Central memory CD8-positive, alpha-beta T cell (primary cell): ENCODE results near the gene ZRSR2.
"Not testable (repeated sequence)": the region's sequence is repeated elsewhere in the genome, so short reads cannot be mapped to it uniquely, and the experiment has no call there.

Experiments
- ATAC-seq: fragments of 150-1000 bp; cut with Tn5 transposase; replicated peaks from 2 replicates; pipeline ENCODE4 v1.10.0; 2022; ENCODE audit warnings: mild to moderate bottlenecking, moderate FRiP score, moderate number of reproducible peaks; ENCODE audit not compliant: poor library complexity, severe bottlenecking; ENCODE audit errors: extremely low read depth
- DNase-seq, 2 donors: peaks; one replicate each; pipeline ENCODE4 v3.0.0; 2021; ENCODE audit warnings: low spot score in 2 of 2
- H3K27ac Mint-ChIP-seq: one replicate; pipeline ENCODE4 v1.8.0; 2022; ENCODE audit warnings: low read depth, mild to moderate bottlenecking, moderate library complexity, mixed read lengths
- H3K27me3 Mint-ChIP-seq: one replicate; pipeline ENCODE4 v1.8.0; 2022; ENCODE audit warnings: mixed read lengths
- H3K36me3 Mint-ChIP-seq: one replicate; pipeline ENCODE4 v1.8.0; 2022; ENCODE audit warnings: mild to moderate bottlenecking, moderate library complexity, mixed read lengths; ENCODE audit not compliant: insufficient read depth
- H3K4me1 Mint-ChIP-seq: one replicate; pipeline ENCODE4 v1.8.0; 2022; ENCODE audit warnings: mixed read lengths
- H3K4me3 Mint-ChIP-seq: one replicate; pipeline ENCODE4 v1.8.0; 2022; ENCODE audit warnings: mild to moderate bottlenecking, moderate library complexity, mixed read lengths
- H3K9me3 Mint-ChIP-seq: one replicate; pipeline ENCODE4 v1.8.0; 2022; ENCODE audit warnings: mixed read lengths

Gene ZRSR2

GRCh38 chrX:15789979-15790768 lies at the start of gene ZRSR2:
TSS of gene ZRSR2 (plus strand) at chrX:15790484. CDS start at chrX:15790496, 12 bp downstream.
- H3K27me3 Mint-ChIP-seq: no peaks in the 10 kb centered on the region
- H3K4me1 Mint-ChIP-seq: peaks cover 16% of the 10 kb centered on the region
- peaks cover 13% of the 10 kb centered on the region for H3K36me3 Mint-ChIP-seq
- H3K9me3 Mint-ChIP-seq: no peaks in the 10 kb centered on the region
- H3K4me3 Mint-ChIP-seq: no peak within 1 kb of the TSS
- DNase-seq (peak; percentile 65 to 81), ATAC-seq (peak; percentile 84)
- no peak within 1 kb of the TSS for H3K27ac Mint-ChIP-seq

GRCh38 chrX:15744181-15744867 lies 46.0 kb upstream of the ZRSR2 start:
- H3K4me3 Mint-ChIP-seq: no peak overlapping the region
- ATAC-seq: no peak
- H3K27me3 Mint-ChIP-seq: no peaks in the 10 kb centered on the region
- H3K36me3 Mint-ChIP-seq: peaks cover 23% of the 10 kb centered on the region
- H3K4me1 Mint-ChIP-seq: peaks cover 71% of the 10 kb centered on the region
- no peaks in the 10 kb centered on the region for H3K9me3 Mint-ChIP-seq
- no peak for DNase-seq
- H3K27ac Mint-ChIP-seq: peak overlapping the region; percentile 12

- Mint-ChIP-seq H3K27me3 (no peaks in the 10 kb centered on the region), H3K9me3 (no peaks in the 10 kb centered on the region), H3K36me3 (peaks cover 24% of the 10 kb centered on the region), H3K4me1 (peaks cover 74% of the 10 kb centered on the region), H3K4me3 (no peak overlapping the region), H3K27ac (peak overlapping the region; percentile 12)
- no peak for DNase-seq
- no peak for ATAC-seq
Measured at GRCh38 chrX:15745179-15745578, 45.1 kb upstream of the ZRSR2 start.

GRCh38 chrX:15746651-15747050 lies 43.6 kb upstream of the ZRSR2 start:
- H3K4me1 Mint-ChIP-seq: peaks cover 77% of the 10 kb centered on the region
- peaks cover 33% of the 10 kb centered on the region for H3K36me3 Mint-ChIP-seq
- not testable (repeated sequence) for H3K4me3 Mint-ChIP-seq, DNase-seq, H3K27me3 Mint-ChIP-seq, H3K27ac Mint-ChIP-seq, ATAC-seq, H3K9me3 Mint-ChIP-seq

GRCh38 chrX:15747626-15748173 lies 42.6 kb upstream of the ZRSR2 start:
- ATAC-seq: no peak
- H3K4me3 Mint-ChIP-seq: no peak overlapping the region
- H3K27ac Mint-ChIP-seq: no peak overlapping the region
- peaks cover 68% of the 10 kb centered on the region for H3K4me1 Mint-ChIP-seq
- DNase-seq: no peak
- H3K36me3 Mint-ChIP-seq: peaks cover 30% of the 10 kb centered on the region
- H3K27me3 Mint-ChIP-seq: no peaks in the 10 kb centered on the region
- no peaks in the 10 kb centered on the region for H3K9me3 Mint-ChIP-seq

GRCh38 chrX:15748841-15749240 lies 41.4 kb upstream of the ZRSR2 start:
- Mint-ChIP-seq H3K4me1 (peaks cover 57% of the 10 kb centered on the region), H3K9me3 (no peaks in the 10 kb centered on the region), H3K4me3 (no peak overlapping the region), H3K27me3 (no peaks in the 10 kb centered on the region), H3K36me3 (peaks cover 28% of the 10 kb centered on the region), H3K27ac (peak overlapping the region; percentile 99)
- no peak for DNase-seq
- ATAC-seq: no peak

GRCh38 chrX:15749642-15750610 lies 40.4 kb upstream of the ZRSR2 start:
- Mint-ChIP-seq H3K9me3 (no peaks in the 10 kb centered on the region), H3K4me1 (peaks cover 54% of the 10 kb centered on the region), H3K27ac (peak overlapping the region; percentile 99), H3K36me3 (peaks cover 28% of the 10 kb centered on the region), H3K4me3 (peak overlapping the region; percentile 75), H3K27me3 (no peaks in the 10 kb centered on the region)
- ATAC-seq: no peak
- no peak for DNase-seq

GRCh38 chrX:15750611-15751154 lies 39.6 kb upstream of the ZRSR2 start:
- no peaks in the 10 kb centered on the region for H3K27me3 Mint-ChIP-seq
- peaks cover 54% of the 10 kb centered on the region for H3K4me1 Mint-ChIP-seq
- H3K27ac Mint-ChIP-seq: peak overlapping the region; percentile 99
- H3K9me3 Mint-ChIP-seq: no peaks in the 10 kb centered on the region
- H3K4me3 Mint-ChIP-seq: peak overlapping the region; percentile 75
- DNase-seq (no peak), ATAC-seq (peak; percentile 26)
- peaks cover 28% of the 10 kb centered on the region for H3K36me3 Mint-ChIP-seq

GRCh38 chrX:15751155-15751819 lies 39.0 kb upstream of the ZRSR2 start:
- H3K27me3 Mint-ChIP-seq: no peaks in the 10 kb centered on the region
- H3K27ac Mint-ChIP-seq: peak overlapping the region; percentile 99
- peak overlapping the region; percentile 75 for H3K4me3 Mint-ChIP-seq
- peaks cover 25% of the 10 kb centered on the region for H3K36me3 Mint-ChIP-seq
- DNase-seq (peak in 1 of 2 donors; percentile 19), ATAC-seq (peak; percentile 86)
- no peaks in the 10 kb centered on the region for H3K9me3 Mint-ChIP-seq
- H3K4me1 Mint-ChIP-seq: peaks cover 57% of the 10 kb centered on the region

GRCh38 chrX:15755091-15755490 lies 35.2 kb upstream of the ZRSR2 start:
- DNase-seq: no peak
- Mint-ChIP-seq H3K27me3 (no peaks in the 10 kb centered on the region), H3K27ac (no peak overlapping the region)

GRCh38 chrX:15758140-15758539 lies 32.1 kb upstream of the ZRSR2 start:
- peak in 1 of 2 donors; percentile 28 for DNase-seq
- peak; percentile 90 for ATAC-seq
- Mint-ChIP-seq H3K36me3 (peaks cover 15% of the 10 kb centered on the region), H3K9me3 (no peaks in the 10 kb centered on the region), H3K4me1 (peaks cover 35% of the 10 kb centered on the region), H3K27ac (peak overlapping the region; percentile 95), H3K4me3 (peak overlapping the region; percentile 44), H3K27me3 (no peaks in the 10 kb centered on the region)

More at GRCh38 chrX:15755091-15755490, 35.2 kb upstream of the ZRSR2 start:
- H3K9me3 Mint-ChIP-seq: no peaks in the 10 kb centered on the region
- peaks cover 32% of the 10 kb centered on the region for H3K36me3 Mint-ChIP-seq
- no peak for ATAC-seq
- peaks cover 40% of the 10 kb centered on the region for H3K4me1 Mint-ChIP-seq
- H3K4me3 Mint-ChIP-seq: no peak overlapping the region
